Peyer's patch (tissue), 4 donors: ENCODE measurements around the gene FMNL2. TPM values are rescaled to one million over a fixed set of nuclear protein-coding genes. Genes with fewer than 3 reads are reported as not detected.

Experiments used
- DNase-seq, 3 donors: peaks; one replicate each; pipeline ENCODE4 v3.0.0-alpha.2; 2017 to 2019
- H3K27ac ChIP-seq, 4 donors: fragments of 200-600 bp; sonication (generic); one replicate each; pipeline ENCODE4 v1.5.1; 2016 to 2019
- H3K27me3 ChIP-seq, 2 donors: fragments of 200-600 bp; sonication (generic); one replicate each; pipeline ENCODE4 v1.5.1; 2019
- H3K36me3 ChIP-seq, 3 donors: fragments of 200-600 bp; sonication (generic); one replicate each; pipeline ENCODE4 v1.5.1; 2016 to 2019
- H3K4me1 ChIP-seq, 4 donors: fragments of 200-600 bp; sonication (generic); one replicate each; pipeline ENCODE4 v1.5.1; 2016 to 2019
- H3K4me3 ChIP-seq, 4 donors: fragments of 200-600 bp; sonication (generic); 1 replicate in 3 of 4; 2 replicates in 1 of 4; pipeline ENCODE4 v1.5.1; 2016 to 2019; ENCODE audit warnings: mild to moderate bottlenecking in 1 of 4
- H3K9me3 ChIP-seq, 4 donors: fragments of 200-600 bp; sonication (generic); one replicate each; pipeline ENCODE4 v1.5.1; 2016 to 2019; ENCODE audit warnings: mild to moderate bottlenecking in 1 of 4
- CTCF ChIP-seq, 6 experiments: fragments of 450-650 bp in 4 of 6; fragments of 200-600 bp in 2 of 6; sonication (generic) in 1 of 6; IDR thresholded peaks; one replicate each; pipeline ENCODE4 v1.5.1; 2017 to 2019; ENCODE audit warnings: antibody characterized with exemption in 6 of 6, mild to moderate bottlenecking in 3 of 6, moderate library complexity in 1 of 6
- POLR2A ChIP-seq, 2 donors: fragments of 450-650 bp; IDR thresholded peaks; one replicate each; pipeline ENCODE4 v1.5.1; 2017; ENCODE audit warnings: antibody characterized with exemption in 2 of 2, mild to moderate bottlenecking in 2 of 2, moderate library complexity in 2 of 2
- total RNA-seq, 4 donors: library from RNA; depleted of rRNA; stranded (reverse); fragments of >200 nt; gene quantifications; one replicate each; pipeline ENCODE4 v1.1.0, GENCODE V29; 2016

FMNL2 gene
- total RNA-seq, 4 donors from 2014 or later: 7.5 to 52.0 (median 17.1) TPM

- Histone ChIP-seq H3K27me3 (no peaks in the 10 kb centered on the region), H3K4me3 (no peak overlapping the region), H3K9me3 (no peaks in the 10 kb centered on the region), H3K36me3 (no peaks in the 10 kb centered on the region), H3K27ac (no peak overlapping the region), H3K4me1 (no peaks in the 10 kb centered on the region)
- TF ChIP-seq CTCF (IDR thresholded peaks at IDR 0.05): no peak
- TF ChIP-seq POLR2A (IDR thresholded peaks at IDR 0.05): no peak
- no peak for DNase-seq
Measured at GRCh38 chr2:152452256-152452973, 117.4 kb downstream of the FMNL2 start.

- H3K9me3 ChIP-seq: no peaks in the 10 kb centered on the region
- DNase-seq: no peak
- H3K27me3 ChIP-seq: no peaks in the 10 kb centered on the region
- TF ChIP-seq POLR2A (IDR thresholded peaks at IDR 0.05) (no peak), CTCF (IDR thresholded peaks at IDR 0.05) (no peak)
- H3K36me3 ChIP-seq: no peaks in the 10 kb centered on the region
- no peaks in the 10 kb centered on the region for H3K4me1 ChIP-seq
- H3K4me3 ChIP-seq: no peak overlapping the region
- no peak overlapping the region for H3K27ac ChIP-seq
Measured at GRCh38 chr2:152453129-152453911, 118.3 kb downstream of the FMNL2 start.

- Histone ChIP-seq H3K27me3 (no peaks in the 10 kb centered on the region), H3K36me3 (no peaks in the 10 kb centered on the region), H3K9me3 (no peaks in the 10 kb centered on the region), H3K4me1 (no peaks in the 10 kb centered on the region), H3K4me3 (no peak overlapping the region), H3K27ac (no peak overlapping the region)
- DNase-seq: no peak
- TF ChIP-seq CTCF (IDR thresholded peaks at IDR 0.05) (no peak), POLR2A (IDR thresholded peaks at IDR 0.05) (no peak)
Measured at GRCh38 chr2:152454371-152454770, 119.4 kb downstream of the FMNL2 start.

- Histone ChIP-seq H3K4me1 (no peaks in the 10 kb centered on the region), H3K27me3 (no peaks in the 10 kb centered on the region), H3K36me3 (no peaks in the 10 kb centered on the region), H3K9me3 (no peaks in the 10 kb centered on the region), H3K4me3 (no peak overlapping the region), H3K27ac (no peak overlapping the region)
- TF ChIP-seq POLR2A (IDR thresholded peaks at IDR 0.05) (no peak), CTCF (IDR thresholded peaks at IDR 0.05) (no peak)
- DNase-seq: no peak
Measured at GRCh38 chr2:152454960-152455359, 120.0 kb downstream of the FMNL2 start.

- no peaks in the 10 kb centered on the region for H3K9me3 ChIP-seq
Measured at GRCh38 chr2:152455738-152456137, 120.8 kb downstream of the FMNL2 start.

More at GRCh38 chr2:152455738-152456137, 120.8 kb downstream of the FMNL2 start:
- Histone ChIP-seq H3K36me3 (no peaks in the 10 kb centered on the region), H3K4me1 (no peaks in the 10 kb centered on the region), H3K4me3 (no peak overlapping the region), H3K27ac (no peak overlapping the region), H3K27me3 (no peaks in the 10 kb centered on the region)
- no peak for DNase-seq
- TF ChIP-seq CTCF (IDR thresholded peaks at IDR 0.05) (no peak), POLR2A (IDR thresholded peaks at IDR 0.05) (no peak)
